IPS-20b (cell line): ENCODE measurements around the gene RNF220.
"Not testable (repeated sequence)": the region's sequence is repeated elsewhere in the genome, so short reads cannot be mapped to it uniquely, and the experiment has no call there.

Experiments used
- H3K27ac ChIP-seq: one replicate; pipeline ENCODE4 v1.5.1; 2013; ENCODE audit warnings: low read length
- H3K27me3 ChIP-seq: 2 replicates; pipeline ENCODE4 v1.6.1; 2013; ENCODE audit warnings: mild to moderate bottlenecking, low read length, inconsistent platforms; ENCODE audit not compliant: insufficient read depth
- H3K36me3 ChIP-seq: 2 replicates; pipeline ENCODE4 v1.6.1; 2013; ENCODE audit warnings: low read depth, mild to moderate bottlenecking, inconsistent platforms, low read length, moderate library complexity; ENCODE audit not compliant: insufficient read depth
- H3K4me1 ChIP-seq: 2 replicates; pipeline ENCODE4 v1.6.1; 2013; ENCODE audit warnings: mild to moderate bottlenecking, control low read depth, inconsistent platforms, low read length, moderate library complexity; ENCODE audit not compliant: insufficient read depth
- H3K4me3 ChIP-seq: 2 replicates; pipeline ENCODE4 v1.5.1; 2013; ENCODE audit warnings: mild to moderate bottlenecking, low read length, inconsistent platforms
- H3K9ac ChIP-seq: 2 replicates; pipeline ENCODE4 v1.6.1; 2013; ENCODE audit warnings: low read depth, mild to moderate bottlenecking, inconsistent platforms, low read length, moderate library complexity
- H3K9me3 ChIP-seq: 2 replicates; pipeline ENCODE4 v1.6.1; 2013; ENCODE audit warnings: mild to moderate bottlenecking, low read depth, low read length, inconsistent platforms; ENCODE audit not compliant: insufficient read depth

RNF220 gene

DNA sequence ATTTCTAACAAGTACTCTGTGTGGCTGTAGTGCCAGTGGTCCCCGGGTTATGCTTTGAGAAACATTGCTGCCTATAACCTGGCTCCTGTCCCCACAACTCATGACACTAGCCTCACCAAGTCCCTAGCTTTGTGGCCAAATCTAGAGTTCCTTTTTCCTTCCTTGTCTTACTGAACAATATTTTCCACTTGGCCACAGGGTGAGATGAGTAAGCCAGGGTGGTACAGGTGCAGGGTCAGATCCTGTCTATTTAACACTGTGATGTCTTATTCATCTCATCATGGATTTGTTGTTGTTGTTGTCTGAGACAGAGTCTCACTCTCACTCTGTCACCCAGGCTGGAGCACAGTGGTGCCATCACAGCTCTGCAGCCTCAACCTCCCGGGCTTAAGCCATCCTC, 288.1 kb downstream of the RNF220 start:
- H3K4me3 ChIP-seq: no peak overlapping the region
- no peaks in the 10 kb centered on the region for H3K9me3 ChIP-seq
- H3K9ac ChIP-seq: no peak overlapping the region
- H3K36me3 ChIP-seq: no peaks in the 10 kb centered on the region
- no peaks in the 10 kb centered on the region for H3K27me3 ChIP-seq
- H3K4me1 ChIP-seq: peaks cover 7% of the 10 kb centered on the region
- no peak overlapping the region for H3K27ac ChIP-seq

DNA sequence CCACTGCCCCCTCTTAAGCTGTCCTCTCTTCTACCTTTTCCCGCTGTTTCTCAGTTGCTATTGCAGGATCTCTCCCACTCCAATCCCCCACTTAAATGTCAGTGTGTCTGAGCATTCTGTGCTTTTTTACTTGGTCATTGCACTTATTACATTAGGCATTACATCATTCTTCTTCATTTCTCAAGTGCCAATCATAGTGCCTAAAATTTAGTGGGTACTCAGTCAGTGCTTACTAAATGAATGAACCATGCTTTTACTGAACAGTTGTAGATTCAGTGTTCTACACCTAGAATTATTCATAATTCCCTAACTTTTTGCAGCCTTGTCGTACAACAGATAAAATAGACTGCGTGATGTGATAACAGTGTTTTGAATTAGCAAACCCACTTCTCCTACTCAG, 288.8 kb downstream of the RNF220 start:
- H3K9ac ChIP-seq: no peak overlapping the region
- H3K27ac ChIP-seq: no peak overlapping the region
- H3K27me3 ChIP-seq: no peaks in the 10 kb centered on the region
- H3K9me3 ChIP-seq: no peaks in the 10 kb centered on the region
- peaks cover 1% of the 10 kb centered on the region; the same call in 1 of the 2 replicates for H3K4me1 ChIP-seq
- H3K4me3 ChIP-seq: no peak overlapping the region
- H3K36me3 ChIP-seq: no peaks in the 10 kb centered on the region

DNA sequence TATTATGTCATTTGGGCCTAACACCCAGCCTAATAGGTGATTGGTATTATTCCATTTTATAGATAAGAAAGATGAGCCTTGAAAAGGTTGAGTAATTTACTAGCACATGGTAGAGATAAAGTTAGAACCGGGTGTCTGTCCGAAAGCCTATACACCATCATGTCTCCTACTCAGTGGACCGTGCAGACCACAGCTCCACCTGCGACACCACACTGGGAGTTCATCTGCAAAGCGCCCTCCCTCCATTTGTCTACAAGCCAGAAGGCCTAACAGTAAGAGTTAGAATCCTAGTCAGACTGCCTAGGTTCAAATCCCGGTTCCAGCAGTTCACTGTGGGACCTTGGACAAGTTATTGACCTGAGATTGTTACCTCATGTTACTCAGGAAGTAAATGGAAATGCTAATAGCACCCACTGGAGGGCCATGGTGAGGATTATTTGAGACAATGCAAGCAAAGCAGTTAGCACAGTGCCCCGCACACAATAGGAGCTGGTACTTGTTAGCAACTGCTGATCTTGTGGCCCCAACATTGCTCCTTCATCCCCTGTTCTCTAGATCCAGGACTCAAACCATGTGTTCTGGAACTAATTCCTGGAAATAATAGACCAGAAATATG, 289.9 kb downstream of the RNF220 start:
- no peaks in the 10 kb centered on the region for H3K27me3 ChIP-seq
- no peaks in the 10 kb centered on the region for H3K36me3 ChIP-seq
- no peaks in the 10 kb centered on the region for H3K4me1 ChIP-seq
- H3K9ac ChIP-seq: no peak overlapping the region
- H3K9me3 ChIP-seq: no peaks in the 10 kb centered on the region
- H3K27ac ChIP-seq: no peak overlapping the region
- H3K4me3 ChIP-seq: no peak overlapping the region

DNA sequence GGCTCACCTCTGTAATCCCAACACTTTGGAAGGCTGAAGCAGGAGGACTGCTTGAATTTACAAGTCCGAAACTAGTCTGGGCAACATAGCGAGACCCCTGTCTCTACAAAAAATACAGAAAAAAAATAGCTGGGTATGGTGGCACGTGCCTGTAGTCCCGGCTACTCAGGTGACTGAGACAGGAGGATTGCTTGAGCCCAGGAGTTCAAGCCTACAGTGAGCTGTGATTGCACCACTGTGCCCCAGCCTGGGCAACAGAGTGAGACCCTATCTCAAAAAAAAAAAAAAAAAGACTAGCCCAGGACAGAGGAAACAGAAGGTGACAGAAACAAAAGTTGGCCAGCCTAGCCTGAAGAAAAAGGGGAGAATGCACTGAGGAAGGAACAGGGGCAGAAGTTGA, 290.6 kb downstream of the RNF220 start:
- Histone ChIP-seq H3K4me1 (no peaks in the 10 kb centered on the region), H3K4me3 (no peak overlapping the region), H3K9ac (no peak overlapping the region), H3K36me3 (no peaks in the 10 kb centered on the region), H3K9me3 (no peaks in the 10 kb centered on the region), H3K27me3 (no peaks in the 10 kb centered on the region), H3K27ac (no peak overlapping the region)

DNA sequence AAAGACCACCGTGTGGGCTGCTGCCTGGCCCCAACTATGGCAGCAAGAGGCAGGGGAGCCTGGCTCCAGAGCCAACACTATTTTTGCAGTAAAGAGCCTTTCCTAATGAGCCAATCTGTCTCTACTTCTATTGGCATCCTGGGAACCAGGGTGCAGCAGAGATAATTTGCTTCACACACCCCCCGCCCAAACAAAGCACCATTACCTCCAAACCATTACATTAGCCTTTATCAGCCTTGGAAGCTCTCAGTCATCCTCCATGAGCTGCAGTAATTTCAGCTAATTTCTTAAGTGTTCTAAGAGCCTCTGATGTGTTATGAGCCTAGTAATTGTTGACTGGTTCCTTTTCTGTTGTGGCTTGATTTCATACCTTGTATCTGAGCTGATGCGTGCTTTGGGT, 291.0 kb downstream of the RNF220 start:
- no peaks in the 10 kb centered on the region for H3K9me3 ChIP-seq
- no peak overlapping the region for H3K27ac ChIP-seq
- H3K4me1 ChIP-seq: no peaks in the 10 kb centered on the region
- no peaks in the 10 kb centered on the region for H3K27me3 ChIP-seq
- H3K9ac ChIP-seq: no peak overlapping the region
- H3K4me3 ChIP-seq: no peak overlapping the region
- no peaks in the 10 kb centered on the region for H3K36me3 ChIP-seq

DNA sequence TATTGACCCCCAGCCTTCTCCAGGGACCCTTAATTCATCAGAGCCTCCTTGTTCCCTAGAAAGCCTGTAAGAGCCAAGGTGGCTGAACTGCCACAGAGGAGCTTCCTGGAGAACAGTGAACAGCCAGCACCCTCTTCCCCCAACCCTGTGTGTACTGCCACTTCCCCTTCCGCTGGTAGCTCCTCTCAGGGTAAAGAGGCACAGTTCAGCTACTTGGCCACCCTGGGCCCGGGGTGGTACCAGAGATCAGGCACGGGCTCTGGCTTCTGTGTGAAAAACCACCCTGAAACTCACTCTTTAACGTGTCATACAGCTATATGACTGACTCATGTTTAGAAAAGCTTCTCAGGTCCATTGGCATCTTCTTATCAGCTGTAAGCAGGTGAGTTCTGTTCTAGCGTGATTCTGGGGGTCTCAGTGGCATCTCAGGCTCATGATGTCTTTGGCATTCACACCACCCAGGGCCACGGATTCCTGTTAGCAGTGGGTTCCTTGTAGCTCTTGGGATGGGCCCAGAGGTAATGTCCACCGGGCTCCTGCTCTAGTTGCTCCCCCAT, 291.8 kb downstream of the RNF220 start:
- Histone ChIP-seq H3K4me1 (no peaks in the 10 kb centered on the region), H3K4me3 (no peak overlapping the region), H3K27me3 (no peaks in the 10 kb centered on the region), H3K36me3 (no peaks in the 10 kb centered on the region), H3K9me3 (no peaks in the 10 kb centered on the region), H3K9ac (no peak overlapping the region), H3K27ac (no peak overlapping the region)

DNA sequence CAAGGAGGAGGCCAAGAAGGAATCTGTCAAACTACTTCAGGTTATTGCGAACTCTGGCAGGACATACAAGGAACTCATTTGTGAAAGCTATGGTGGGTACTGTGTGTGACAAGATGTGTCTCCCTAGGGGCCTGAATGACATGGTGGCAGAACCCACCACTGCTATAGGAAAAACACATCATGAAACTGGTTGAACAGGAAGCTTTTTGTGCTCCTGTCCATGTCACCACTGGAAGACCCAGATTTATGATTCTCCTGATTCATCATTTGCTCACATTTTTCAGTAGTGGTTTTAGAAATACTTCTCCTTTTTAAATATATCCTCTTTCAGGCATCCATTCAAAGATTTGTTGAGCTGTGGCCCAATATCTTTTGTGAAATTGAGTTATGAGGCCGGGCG, 293.1 kb downstream of the RNF220 start:
- H3K27ac ChIP-seq: no peak overlapping the region
- no peaks in the 10 kb centered on the region for H3K36me3 ChIP-seq
- H3K9me3 ChIP-seq: no peaks in the 10 kb centered on the region
- H3K9ac ChIP-seq: no peak overlapping the region
- no peak overlapping the region for H3K4me3 ChIP-seq
- H3K4me1 ChIP-seq: no peaks in the 10 kb centered on the region
- no peaks in the 10 kb centered on the region for H3K27me3 ChIP-seq

DNA sequence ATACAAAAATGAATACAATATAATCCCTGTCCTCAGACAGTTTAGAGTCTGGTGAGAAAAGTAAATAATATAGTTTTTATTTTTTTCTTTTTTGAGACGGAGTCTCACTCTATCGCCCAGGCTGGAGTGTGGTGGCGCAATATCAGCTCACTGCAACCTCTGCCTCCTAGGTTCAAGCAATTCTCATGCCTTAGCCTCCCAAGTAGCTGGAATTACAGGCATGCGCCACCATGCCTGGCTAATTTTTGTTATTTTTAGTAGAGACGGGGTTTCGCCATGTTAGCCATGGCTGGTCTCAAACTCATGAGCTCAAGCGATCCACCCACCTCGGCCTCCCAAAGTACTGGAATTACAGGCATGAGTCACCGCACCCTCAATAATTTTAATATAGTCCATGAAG, 294.3 kb downstream of the RNF220 start:
- H3K9me3 ChIP-seq: not testable (repeated sequence)

DNA sequence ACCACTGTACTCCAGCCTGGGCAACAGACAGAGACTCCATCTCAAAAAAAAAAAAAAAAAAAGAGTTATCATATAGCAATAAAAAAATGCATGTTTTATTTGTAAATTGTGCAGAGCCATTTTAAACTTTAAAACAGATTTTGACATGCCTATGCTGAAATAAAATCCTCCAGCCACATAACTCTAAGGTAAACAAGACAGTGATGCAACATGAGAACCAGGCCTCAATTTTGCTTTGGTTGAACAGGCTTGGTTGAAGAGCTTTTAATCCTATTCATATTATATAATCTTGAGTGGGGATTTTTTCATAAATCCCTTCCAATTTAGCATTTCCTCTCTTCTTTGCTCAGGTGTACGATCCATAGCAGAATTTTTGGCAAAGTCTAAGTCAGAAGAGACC, 295.5 kb downstream of the RNF220 start:
- H3K36me3 ChIP-seq: no peaks in the 10 kb centered on the region
- no peak overlapping the region for H3K4me3 ChIP-seq
- no peaks in the 10 kb centered on the region for H3K4me1 ChIP-seq
- no peaks in the 10 kb centered on the region for H3K9me3 ChIP-seq
- H3K9ac ChIP-seq: no peak overlapping the region
- H3K27ac ChIP-seq: no peak overlapping the region
- H3K27me3 ChIP-seq: no peaks in the 10 kb centered on the region

More for the DNA sequence above, 294.3 kb downstream of the RNF220 start:
- not testable (repeated sequence) for H3K9ac ChIP-seq, H3K4me3 ChIP-seq, H3K36me3 ChIP-seq, H3K4me1 ChIP-seq, H3K27ac ChIP-seq, H3K27me3 ChIP-seq

DNA sequence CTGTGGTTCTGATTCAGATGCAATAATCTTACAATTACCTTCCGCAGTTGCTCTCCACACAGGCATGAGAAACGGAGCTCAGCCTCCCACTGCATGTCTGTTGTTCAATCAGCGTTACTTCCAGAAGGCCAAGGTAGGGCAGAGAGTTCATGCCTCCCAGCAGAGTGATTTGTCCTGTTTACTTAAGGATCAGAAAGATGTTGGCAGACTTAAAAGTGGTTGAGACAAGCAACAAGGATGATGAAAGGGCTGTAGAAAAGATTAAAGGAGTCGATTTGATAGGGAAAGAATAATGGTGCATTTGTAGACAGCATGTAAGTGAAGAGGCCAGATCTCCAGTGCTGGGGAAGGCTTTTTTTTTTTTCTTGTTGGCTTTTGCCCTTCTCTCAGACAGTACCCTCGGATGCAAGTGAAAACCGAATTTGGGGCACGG, 296.1 kb downstream of the RNF220 start:
- Histone ChIP-seq H3K36me3 (no peaks in the 10 kb centered on the region), H3K4me1 (no peaks in the 10 kb centered on the region), H3K9me3 (no peaks in the 10 kb centered on the region), H3K27ac (no peak overlapping the region), H3K27me3 (no peaks in the 10 kb centered on the region), H3K9ac (no peak overlapping the region), H3K4me3 (no peak overlapping the region)
